ENCODE data around the gene JOSD1. TPM values are rescaled to one million over a fixed set of nuclear protein-coding genes. Genes with fewer than 3 reads are reported as not detected.

JOSD1 gene
- total and polyA plus RNA-seq, 9 of the 15 experiments (the other 6 are each of a cell fraction or from before 2014, with no cell fraction given): 8.9 to 39.1 (median 30.4) TPM

GRCh38 chr22:38700789-38701628 is at the start of gene JOSD1 (continued):
- TF ChIP-seq UBTF (IDR thresholded peaks at IDR 0.05; ENCODE audit: borderline replicate concordance in 1 of 2, low read depth in 2 of 2, low read length in 2 of 2): 0 out of 4 replicates have a peak, but pooled peaks of 1 of the 2 experiments have one; percentile 37
- TF ChIP-seq MCM5 (IDR thresholded peaks at IDR 0.05; ENCODE audit: low read depth): no peak
- TF ChIP-seq BCL6 (CRISPR knock-in tag; IDR thresholded peaks at IDR 0.05): no peak
- no peak; the same call in 1 of the 2 replicates for TF ChIP-seq EP300 (IDR thresholded peaks at IDR 0.05; ENCODE audit: low read length)
- no peak for TF ChIP-seq ATF6 (CRISPR knock-in tag; IDR thresholded peaks at IDR 0.05)
- no peak for TF ChIP-seq TFE3 (CRISPR knock-in tag; IDR thresholded peaks at IDR 0.05)
- TF ChIP-seq ZNF780A (CRISPR knock-in tag; IDR thresholded peaks at IDR 0.05): no peak
- TF ChIP-seq TEAD4 (IDR thresholded peaks at IDR 0.05; ENCODE audit: low read length): no peak
- TF ChIP-seq TEAD4 (CRISPR knock-in tag; IDR thresholded peaks at IDR 0.05; ENCODE audit: borderline replicate concordance): no peak
- TF ChIP-seq JUNB (CRISPR knock-in tag; conservative IDR thresholded peaks at IDR 0.05): peak; percentile 97
- no peak; the same call in 1 of the 2 replicates for TF ChIP-seq ZBTB33 (CRISPR knock-in tag; IDR thresholded peaks at IDR 0.05)
- no peak for TF ChIP-seq ZNF280B (CRISPR knock-in tag; IDR thresholded peaks at IDR 0.05)
- no peak for TF ChIP-seq PTTG1 (tag; IDR thresholded peaks at IDR 0.05; ENCODE audit: low read depth)
- TF ChIP-seq ZNF830 (CRISPR knock-in tag; IDR thresholded peaks at IDR 0.05): no peak
- no peak for TF ChIP-seq ZNF165 (CRISPR knock-in tag; IDR thresholded peaks at IDR 0.05; ENCODE audit: borderline replicate concordance)
- no peak for TF ChIP-seq ZKSCAN3 (CRISPR knock-in tag; IDR thresholded peaks at IDR 0.05)
- no peak for TF ChIP-seq ZNF77 (CRISPR knock-in tag; IDR thresholded peaks at IDR 0.05)

Measured in K562 (cell line).